Embryonic facial prominence (tissue), 1 donor: ENCODE results near the gene HES3.

Experiments
- DNase-seq: peaks from one replicate; pipeline ENCODE4 v3.0.0-alpha.2; 2016; ENCODE audit errors: extremely low spot score

Gene HES3

GRCh38 chr1:6262555-6263420 lies 18.8 kb downstream of the HES3 start:
- no peak for DNase-seq

- no peak for DNase-seq
Measured at GRCh38 chr1:6263716-6264115, 19.7 kb downstream of the HES3 start.

DNA sequence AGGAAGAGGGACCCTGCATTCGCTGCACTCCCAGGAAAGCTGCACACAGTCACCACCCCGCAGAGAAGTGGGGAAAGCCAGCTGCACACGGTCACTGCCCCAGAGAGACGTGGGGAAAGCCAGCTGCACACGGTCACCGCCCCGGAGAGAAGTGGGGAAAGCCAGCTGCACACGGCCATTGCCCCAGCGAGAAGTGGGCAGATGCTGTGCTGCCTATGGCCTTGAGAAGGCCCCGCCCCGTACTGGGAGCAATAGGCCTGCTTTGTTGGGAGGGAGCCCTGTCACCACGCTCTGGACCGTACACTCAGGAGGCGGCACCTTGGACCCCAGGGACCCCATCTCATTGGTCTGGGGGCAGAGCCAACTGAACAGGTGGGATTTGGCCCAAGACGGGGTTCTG lies 21.2 kb downstream of the HES3 start:
- DNase-seq, result no peak

DNA sequence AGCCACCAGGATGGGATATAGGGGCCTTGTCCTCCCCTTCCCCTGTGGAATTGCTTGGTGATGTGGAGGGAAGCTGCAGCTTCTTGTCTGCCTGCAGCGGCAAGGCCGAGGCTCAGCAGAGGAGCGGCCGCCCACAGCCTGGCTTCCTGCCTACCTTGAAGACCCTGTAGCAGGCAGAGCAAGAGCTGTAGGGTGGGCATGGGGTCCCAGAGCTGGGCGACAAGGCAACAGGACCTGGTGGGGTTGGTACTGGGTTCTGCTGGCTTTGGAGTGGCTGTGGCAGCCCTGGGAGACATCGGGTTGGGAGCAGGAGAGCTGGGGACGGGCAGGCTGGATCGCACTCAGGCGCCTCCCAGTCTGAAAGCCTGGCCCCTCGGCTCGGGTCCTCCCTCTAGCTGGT lies 22.7 kb downstream of the HES3 start:
- no peak for DNase-seq

- no peak for DNase-seq
Measured at GRCh38 chr1:6267686-6268322, 23.8 kb downstream of the HES3 start.

DNA sequence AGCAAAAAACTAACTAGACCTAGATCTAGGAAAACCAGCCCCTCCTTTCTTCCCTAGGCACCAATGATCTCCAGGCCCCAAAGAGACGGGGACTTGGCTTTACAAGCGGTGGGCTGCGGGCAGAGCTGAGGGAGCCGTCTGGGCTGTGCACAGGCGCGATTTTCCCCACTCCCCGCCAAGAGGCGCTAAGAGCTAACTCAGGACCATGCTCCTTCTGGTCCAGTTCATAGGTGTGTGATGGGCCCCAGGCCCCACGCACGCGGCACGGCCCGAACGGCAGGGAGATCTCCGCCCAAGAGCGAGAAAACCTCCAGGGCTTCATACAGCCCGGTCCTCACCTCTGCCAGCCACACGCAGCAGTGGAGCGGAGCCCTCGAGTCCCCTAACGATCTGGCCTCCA lies 24.4 kb downstream of the HES3 start:
- DNase-seq, result no peak

- DNase-seq, result no peak
Measured at GRCh38 chr1:6269296-6269695, 25.3 kb downstream of the HES3 start.

DNA sequence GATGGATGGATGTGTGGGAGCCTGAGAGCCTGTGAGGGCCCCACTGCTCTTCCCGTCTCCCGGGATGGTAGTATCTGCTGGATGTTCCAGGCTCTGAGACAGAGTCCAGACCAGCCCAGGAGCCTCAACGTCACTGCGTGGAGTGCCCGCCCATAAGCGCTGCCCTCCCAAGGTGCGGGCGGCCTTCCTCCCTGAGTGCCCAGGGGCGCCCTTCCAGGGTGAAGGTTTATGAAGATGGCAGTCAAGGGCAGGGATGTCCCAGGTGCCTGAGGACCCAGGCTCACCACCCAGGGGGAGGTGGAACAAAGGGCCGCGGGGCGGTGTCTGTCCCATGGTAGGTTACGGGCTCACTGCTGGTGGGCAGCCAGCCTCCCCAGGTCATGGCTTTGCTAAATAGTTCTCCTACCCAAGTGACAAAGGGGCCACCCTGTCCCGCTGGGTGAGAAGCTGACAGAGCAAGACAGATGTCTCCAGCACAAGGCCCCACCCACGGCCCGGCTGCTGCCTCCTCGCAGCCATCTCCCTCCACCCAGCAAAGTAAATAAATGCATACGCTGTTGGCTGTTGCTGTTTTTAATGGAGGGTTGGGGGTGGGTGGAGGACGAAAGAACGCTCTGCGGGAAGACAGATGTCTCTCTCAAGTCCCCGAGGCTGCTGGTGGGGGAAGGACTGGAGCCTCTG lies 25.9 kb downstream of the HES3 start:
- no peak for DNase-seq

GRCh38 chr1:6270401-6270800 lies 26.4 kb downstream of the HES3 start:
- DNase-seq, result no peak

GRCh38 chr1:6271006-6271405 lies 27.0 kb downstream of the HES3 start:
- DNase-seq, result no peak

GRCh38 chr1:6271554-6271953 lies 27.6 kb downstream of the HES3 start:
- DNase-seq, result no peak

GRCh38 chr1:6272452-6272851 lies 28.5 kb downstream of the HES3 start:
- DNase-seq, result no peak

DNA sequence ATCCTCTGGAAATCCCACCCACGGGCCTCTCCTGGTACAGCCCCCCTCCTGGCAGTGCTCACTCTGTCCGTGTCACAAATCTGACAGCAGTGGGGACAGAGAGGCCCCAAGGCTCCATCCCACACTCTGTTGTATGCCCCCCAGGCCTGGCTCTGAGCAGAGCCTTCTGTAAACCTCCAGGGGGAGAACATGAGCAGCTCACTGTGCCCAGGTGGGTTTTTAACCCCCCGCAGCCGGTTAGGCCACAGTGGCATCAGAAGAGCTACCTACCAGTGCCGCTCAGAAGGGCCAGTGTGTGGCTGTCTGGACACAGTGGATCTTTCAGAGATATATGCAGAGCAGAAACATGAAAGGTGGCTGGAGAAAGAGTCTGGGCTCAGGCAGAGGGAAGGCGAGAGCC lies 28.9 kb downstream of the HES3 start:
- DNase-seq, result no peak

- DNase-seq, result no peak
Measured at GRCh38 chr1:6273380-6273891, 29.5 kb downstream of the HES3 start.

DNA sequence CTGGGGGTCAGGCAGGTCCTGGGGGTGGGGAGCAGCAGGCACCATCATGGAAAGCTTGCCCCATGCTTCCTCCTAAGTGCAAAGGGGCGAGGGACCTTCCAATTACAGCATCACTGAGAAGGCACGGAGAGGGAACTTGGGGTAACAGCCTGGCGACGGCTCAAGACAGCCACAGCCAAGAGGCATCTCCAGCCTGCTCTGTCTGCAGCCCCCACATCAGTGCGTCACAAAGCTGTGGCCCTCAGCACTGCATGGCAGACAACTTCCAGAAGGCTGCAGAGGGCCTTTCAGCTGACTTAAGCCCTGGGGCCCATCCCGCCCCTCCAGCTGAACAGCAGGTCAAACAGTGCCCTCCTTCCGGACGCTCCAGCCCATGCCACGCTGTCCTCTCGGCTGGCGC lies 30.1 kb downstream of the HES3 start:
- no peak for DNase-seq

- no peak for DNase-seq
Measured at GRCh38 chr1:6274622-6275139, 30.7 kb downstream of the HES3 start.

GRCh38 chr1:6275826-6276782 lies 32.1 kb downstream of the HES3 start:
- DNase-seq, result peak; percentile 85

DNA sequence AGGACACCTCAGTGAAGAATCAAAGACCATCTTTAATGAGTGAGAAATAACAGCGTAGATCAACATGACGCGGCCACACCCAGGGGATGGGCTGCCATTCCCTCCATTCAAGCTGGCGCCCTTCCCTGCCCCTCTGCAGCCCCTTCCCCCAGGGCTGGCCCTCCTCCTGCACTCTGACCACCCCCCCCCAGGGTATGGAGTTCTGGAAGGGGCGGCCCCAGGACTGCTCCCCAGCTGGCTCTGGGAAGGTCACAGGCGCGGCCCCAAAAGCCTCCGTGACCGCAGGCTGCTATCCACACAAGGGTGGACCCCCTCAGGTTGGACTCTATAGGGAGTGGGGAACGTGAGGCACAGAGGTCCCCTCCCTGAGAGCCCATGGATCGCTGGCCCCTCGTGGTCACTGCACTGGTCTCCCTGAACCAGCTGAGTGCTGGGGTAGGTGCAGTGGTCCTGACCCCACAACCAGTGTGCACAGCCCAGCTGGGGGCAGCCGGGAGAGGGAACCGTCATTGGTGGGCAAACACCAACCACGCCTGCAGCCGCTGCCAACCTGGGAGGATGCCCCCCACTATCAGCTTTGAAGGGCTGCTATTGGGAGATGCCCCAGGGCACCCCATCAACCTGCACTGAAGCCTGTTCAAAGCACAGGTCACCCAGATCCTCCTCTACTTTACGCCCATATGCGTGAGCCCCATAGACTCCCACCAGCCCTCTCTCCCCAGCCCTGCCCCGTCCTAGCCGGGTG lies 33.0 kb downstream of the HES3 start:
- DNase-seq, result no peak

DNA sequence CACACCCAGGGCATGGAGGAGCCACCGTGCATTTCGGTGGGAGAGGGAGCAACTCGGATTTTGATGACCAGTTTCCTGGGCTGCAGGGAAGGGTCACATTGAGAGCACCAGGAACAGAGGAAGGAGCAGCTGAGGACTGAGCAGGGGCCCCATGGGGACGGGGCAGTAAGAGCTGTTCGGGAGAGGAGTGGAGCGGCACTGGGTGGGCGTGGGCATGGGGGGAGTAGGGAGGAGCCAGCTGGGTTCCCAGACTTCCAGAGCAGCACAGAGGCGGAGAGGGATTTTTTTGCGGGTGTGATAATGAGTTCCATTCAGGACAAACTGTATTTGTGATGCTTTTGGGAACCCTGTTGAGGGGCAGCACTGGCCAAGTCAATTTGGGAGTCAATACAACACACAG lies 34.3 kb downstream of the HES3 start:
- no peak for DNase-seq

GRCh38 chr1:6279066-6279465 lies 35.1 kb downstream of the HES3 start:
- no peak for DNase-seq
